HG02970 (cell line): Measurements from ENCODE around the gene XPC.
"Not testable (repeated sequence)": the region's sequence is repeated elsewhere in the genome, so short reads cannot be mapped to it uniquely, and the experiment has no call there.

Experiments
- ATAC-seq: cut with Tn5 transposase; IDR thresholded peaks from one replicate; pipeline ENCODE4 v1.9.1; 2021; ENCODE audit warnings: mild to moderate bottlenecking, moderate library complexity, moderate number of reproducible peaks; ENCODE audit not compliant: unreplicated experiment, low FRiP score

XPC gene

DNA sequence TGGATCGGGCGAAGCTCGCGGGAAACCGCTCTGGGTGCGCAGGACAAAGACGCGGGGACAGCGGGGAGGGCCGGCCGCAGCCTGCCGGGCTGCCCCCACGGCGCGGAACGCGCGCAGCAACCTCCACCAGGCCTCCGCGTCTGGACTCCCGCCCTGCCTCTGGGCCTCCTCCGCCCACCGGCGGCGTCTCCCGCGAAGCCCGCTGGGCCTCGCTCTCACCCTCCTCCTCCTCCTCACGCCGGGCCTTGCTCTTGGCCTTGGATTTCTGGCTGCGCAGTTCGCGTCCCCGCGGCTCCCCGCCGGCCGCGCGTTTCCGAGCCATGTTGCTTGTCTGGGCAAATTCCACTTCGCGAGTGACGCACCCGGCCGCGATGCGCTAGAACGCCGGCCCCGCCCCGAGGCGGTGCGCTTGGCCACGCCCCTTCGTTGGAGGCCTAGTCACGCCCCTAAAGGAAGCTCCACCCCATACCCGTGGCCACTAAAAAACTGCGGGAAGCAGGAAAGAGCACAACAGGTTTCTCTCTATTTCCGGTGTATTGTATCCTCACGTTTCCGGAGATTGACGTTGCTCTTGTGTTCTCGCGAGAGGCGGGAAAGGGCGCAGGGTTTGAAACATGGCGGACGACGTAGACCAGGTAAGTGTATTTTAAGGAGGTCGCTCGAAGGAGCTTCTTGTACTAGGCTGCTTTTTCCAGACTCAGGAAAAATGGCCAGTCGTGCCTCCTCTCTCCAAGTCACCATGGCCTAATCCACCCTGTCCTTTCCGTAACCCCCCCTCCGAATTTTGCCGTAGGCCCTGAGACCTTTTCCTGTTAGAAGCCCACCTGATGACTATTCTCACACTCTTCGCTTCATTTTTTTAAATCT, at the start of gene XPC, which contains the start of gene LSM3:
XPC (minus strand) TSS at position 355 of the 867 bp plus-strand sequence; CDS start at position 322, 33 bp downstream.
LSM3 (plus strand) TSS at position 571 of the 867 bp plus-strand sequence; CDS start at position 615, 44 bp downstream.
- peak; percentile 95 for ATAC-seq

DNA sequence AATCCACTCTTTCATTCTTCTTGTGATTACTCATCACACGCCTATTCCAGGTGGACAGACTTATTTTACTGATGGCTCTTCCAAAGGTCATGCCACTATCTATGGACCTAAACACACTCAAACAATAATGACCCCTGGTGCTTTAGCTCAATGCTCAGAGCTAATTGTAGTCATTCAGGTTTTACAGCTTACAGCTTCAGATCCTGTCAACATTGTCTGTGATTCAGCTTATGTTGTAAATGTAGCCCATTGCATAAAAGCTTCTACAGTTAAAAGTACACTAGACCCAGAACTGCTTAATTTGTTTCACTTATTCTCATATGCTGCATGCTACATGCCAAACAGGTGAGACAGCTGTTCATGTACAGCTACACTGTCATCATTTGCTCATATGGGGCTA, 49.5 kb upstream of the XPC start:
- ATAC-seq: no peak

DNA sequence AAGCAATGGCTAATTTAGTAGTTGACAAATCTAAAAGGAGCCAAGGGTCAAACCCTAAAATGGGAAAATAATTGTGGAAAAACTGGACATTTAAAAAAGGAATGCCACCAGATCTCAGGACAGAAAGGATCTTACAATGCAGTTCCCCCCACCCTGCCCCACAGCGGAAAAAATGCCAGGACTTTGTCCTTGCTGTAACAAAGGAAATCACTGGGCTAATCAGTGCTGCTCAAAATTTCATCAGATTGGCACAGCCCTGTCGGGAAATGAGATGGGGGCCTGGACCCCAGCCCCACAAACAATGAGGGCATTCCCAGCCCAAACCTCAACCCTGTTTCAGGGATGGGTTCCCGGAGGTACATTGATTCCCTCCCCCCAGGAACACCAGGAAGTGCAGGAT, 48.0 kb upstream of the XPC start:
- ATAC-seq: not testable (repeated sequence)

DNA sequence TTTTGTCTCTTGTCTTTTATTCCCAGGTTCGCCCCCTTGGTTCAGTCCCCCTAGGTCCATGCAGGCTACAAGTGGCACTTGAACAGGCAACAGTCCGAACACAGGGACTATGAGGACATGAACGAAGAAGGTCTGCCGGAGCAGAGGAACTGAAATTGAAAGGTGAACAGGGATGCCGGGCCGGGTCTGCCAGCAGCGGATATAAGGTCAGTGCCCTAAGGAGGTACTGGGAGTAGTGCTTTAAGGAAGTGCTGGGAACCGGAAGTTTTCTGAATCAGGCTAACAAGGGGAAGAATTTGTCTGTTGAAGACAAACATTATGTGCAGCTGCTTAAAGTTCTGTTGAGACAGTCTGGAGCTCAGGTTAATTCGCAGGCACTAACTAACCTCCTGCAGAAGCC, 47.0 kb upstream of the XPC start:
- no peak for ATAC-seq

GRCh38 chr3:14224895-14225294, 46.5 kb upstream of the XPC start:
- ATAC-seq: no peak

- ATAC-seq: no peak
Measured at GRCh38 chr3:14223595-14223994, 45.2 kb upstream of the XPC start.

DNA sequence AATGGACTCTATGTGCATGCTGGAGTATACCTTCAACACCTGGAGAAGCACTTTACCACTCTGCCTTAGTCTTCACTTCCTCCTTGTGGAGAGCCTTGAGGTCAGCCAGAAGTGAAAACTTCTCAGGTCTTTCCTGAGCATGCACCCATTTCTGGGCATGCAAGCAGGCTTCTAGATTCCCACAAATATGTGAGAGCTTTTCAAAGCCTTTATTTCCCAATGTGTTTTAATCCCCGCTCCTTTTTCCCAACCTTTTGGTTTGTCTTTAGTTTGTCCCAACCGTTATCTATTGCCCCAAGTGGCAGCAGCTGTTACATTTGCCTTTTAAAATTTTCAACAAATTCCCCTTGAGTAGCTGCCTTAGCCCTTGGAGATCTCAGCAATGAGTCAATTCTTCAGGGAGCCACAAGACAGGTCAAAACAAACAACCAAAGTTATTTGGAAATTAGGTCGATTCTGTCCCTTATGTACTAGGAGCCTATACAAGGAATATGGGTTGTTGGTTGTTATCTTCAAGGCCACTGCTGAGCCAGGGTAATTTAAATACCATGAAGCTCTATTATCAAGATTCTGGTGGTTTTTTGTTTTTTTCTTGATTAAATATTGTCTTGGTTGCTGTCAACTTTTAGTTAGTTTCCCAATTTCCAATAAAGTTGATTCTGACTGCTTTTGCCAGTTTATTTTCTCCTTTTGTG, 44.6 kb upstream of the XPC start:
- no peak for ATAC-seq

- ATAC-seq: no peak
Measured at GRCh38 chr3:14222457-14222856, 44.1 kb upstream of the XPC start.

- no peak for ATAC-seq
Measured at GRCh38 chr3:14221902-14222301, 43.5 kb upstream of the XPC start.

DNA sequence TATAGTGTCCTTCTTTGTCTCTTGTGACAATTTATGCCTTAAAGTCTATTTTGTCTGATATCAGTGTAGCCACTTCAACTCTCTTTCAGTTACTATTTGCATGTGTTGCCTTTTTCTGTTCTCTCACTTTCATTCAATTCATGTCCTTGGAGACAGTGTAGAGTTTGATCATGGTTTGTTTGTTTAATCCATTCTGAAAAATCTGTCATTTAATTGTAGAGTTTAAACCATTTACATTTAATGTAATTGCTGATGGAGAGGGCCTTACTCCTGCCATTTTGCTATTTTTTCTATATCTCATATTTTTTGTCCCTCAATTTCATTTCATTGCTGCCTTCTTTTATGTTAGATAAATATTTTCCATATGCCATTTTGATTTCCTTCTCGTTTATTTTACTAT, 42.5 kb upstream of the XPC start:
- no peak for ATAC-seq

DNA sequence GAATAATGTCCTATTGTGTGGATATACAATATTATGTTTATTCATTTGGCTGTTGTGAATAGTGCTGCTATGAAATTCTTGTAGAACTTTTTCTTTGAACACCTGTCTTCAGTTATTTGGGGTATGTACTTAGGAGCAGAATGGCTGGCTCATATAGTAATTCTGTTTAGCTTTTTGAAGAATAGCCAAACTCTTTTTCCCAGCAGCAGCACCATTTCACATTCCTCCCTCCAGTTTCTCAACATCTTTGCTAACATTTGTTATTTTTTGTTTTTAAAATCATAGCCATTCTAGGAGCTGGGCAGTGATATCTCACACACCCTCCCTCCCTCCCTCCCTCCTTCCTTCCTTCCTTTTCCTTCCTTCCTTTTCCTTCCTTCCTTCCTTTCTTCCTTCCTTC, 40.0 kb upstream of the XPC start:
- ATAC-seq: no peak

- ATAC-seq: peak; percentile 66
Measured at GRCh38 chr3:14216257-14217048, 38.1 kb upstream of the XPC start.

DNA sequence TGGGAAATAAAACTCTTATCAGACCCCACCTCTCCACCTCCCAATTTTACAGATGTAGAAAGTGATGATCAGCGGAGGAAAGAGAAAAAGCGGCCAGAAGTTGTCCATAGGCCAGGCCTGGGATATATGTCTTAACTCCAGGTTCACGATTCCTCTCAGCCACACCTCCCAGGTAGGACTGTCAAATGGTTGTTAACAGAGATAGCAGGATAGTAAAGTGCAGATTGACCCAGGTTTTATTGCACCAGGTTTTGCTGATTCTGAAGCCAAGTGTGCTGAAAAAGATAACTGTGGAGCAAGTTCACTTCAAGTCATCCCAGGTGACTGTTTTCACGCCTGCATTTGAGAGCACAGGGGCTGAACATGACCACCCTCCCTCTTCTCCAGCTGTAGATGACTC, 36.4 kb upstream of the XPC start:
- ATAC-seq: no peak

- ATAC-seq: no peak
Measured at GRCh38 chr3:14213066-14213774, 34.8 kb upstream of the XPC start.

DNA sequence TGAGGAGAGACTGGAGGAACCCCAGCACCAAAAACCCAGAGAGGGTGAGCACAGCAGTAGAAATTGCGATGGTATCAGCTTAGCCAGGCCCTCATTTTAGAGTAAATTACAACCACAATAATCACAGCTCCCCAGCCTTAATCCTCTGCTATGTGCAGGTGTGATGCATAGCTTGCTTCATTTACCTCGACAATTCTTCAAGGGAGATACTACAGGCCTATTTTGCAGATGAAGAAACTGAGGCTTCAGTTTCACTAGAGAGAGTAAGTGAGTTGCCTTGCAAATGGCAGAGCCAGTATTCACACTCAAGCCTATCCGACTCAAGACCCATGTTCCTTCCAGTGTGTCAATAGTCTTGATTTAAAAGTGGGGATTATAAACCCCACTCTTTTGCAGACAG, 33.6 kb upstream of the XPC start:
- ATAC-seq: no peak

DNA sequence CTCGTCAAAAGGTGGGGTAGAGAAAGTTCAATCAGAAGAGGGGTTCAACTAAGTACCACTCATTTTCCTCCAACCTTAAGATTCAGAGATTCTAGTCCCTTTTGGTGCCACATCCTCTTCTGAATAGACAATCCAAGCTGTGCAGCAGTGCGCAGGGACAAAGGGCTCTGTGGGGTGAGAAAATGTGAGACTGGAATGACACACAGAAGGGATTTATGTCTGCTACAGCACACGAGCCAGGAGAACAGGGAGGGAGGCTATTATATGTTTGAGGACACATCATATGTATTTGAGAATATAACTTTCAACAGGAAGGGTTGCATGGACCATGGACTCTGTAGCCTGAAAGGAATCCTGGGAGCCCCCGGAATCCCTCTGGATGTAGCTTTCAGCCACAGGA, 33.2 kb upstream of the XPC start:
- no peak for ATAC-seq

- no peak for ATAC-seq
Measured at GRCh38 chr3:14210843-14211594, 32.6 kb upstream of the XPC start.

DNA sequence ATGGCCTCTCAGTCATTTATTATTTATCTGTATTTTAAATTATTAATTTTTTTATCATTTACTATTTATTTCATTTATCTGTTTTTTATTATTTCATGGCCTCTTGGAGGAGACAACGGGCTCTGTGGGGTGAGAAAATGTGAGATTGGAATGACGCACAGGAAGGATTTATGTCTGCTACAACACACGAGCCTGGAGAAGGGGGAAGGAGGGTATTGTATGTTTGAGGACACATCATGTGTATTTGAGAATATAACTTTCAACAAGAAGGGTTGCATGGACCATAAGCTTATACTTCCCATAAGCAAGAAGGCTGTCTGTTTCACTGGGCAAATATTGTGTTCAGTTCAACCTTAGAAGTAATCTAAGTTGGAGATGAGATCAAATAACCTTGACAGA, 31.9 kb upstream of the XPC start:
- ATAC-seq: no peak

DNA sequence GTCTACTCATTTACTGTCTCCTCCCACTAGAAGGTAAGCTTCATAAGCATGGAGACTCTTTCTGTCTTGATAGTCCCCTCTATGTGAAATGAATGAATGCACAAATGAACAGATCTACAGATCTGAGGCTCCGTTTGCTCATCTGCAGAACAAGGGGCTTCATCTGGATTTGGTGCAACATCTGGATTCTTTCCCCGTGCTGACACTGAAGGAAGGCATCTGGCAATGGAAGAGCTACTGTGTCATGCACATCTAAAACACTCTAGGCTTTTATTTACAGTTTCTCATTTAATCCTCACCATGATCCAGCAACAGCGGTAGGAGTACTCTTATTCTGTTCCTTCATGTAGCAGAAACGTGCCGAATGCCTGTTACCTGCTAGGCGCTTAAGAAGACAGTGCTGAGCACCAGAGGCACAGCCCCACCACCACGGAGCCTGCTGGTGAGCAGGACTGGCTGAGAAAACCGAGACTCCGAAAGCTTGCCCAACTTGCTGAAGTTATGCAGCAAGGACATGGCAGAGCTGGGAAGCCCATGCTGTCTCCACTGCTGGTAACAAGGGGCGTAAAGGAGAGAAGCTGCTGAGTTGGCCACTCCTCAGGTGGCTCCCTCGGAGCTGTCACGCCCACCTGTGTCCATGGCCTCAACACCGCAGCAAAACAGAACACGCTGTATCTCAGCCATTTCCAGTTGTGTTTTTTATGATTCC, 31.3 kb upstream of the XPC start:
- no peak for ATAC-seq
